DOHH2 (cell line): ENCODE data around the gene MUTYH.

Experiments used
- CTCF ChIP-seq: fragments of 200-600 bp; sonication (generic); IDR thresholded peaks from one replicate; pipeline ENCODE4 v1.5.1; 2014; ENCODE audit warnings: antibody characterized with exemption, mild to moderate bottlenecking, low read depth, low read length; ENCODE audit not compliant: poor library complexity, severe bottlenecking
- EZH2phosphoT487 ChIP-seq: fragments of 200-600 bp; sonication (generic); IDR thresholded peaks from 2 replicates; pipeline ENCODE4 v1.6.1; 2017; ENCODE audit warnings: borderline replicate concordance, mild to moderate bottlenecking, antibody characterized with exemption, low read length, moderate library complexity, mixed read lengths

- TF ChIP-seq CTCF (no peak), EZH2phosphoT487 (no peak)
Observed at GRCh38 chr1:45302505-45303150, 37.6 kb downstream of the MUTYH start.
